ENCODE data around the gene MCL1.
A peak's percentile ranks its signal among the peaks of the same experiment; 100 is the strongest.
"Not testable (repeated sequence)": the region's sequence is repeated elsewhere in the genome, so short reads cannot be mapped to it uniquely, and the experiment has no call there.

Gene MCL1

GRCh38 chr1:150602372-150602771 lies 23.0 kb upstream of the MCL1 start:
- 97 to 100% methylated on average over 6 to 7 of the region's 12 CpGs for WGBS, 2 experiments (ENCODE audit: insufficient coverage in 2 of 2)
- not testable (repeated sequence) for H3K9me3 ChIP-seq (ENCODE audit: control insufficient read depth, low read length); H3K27ac ChIP-seq (ENCODE audit: low read depth, low read length, severe bottlenecking); H3K36me3 ChIP-seq (ENCODE audit: control insufficient read depth, insufficient read depth, low read length); H3K4me3 ChIP-seq (ENCODE audit: extremely low read depth, insufficient read depth, low read length, poor library complexity, severe bottlenecking)
- peaks cover 19% of the 10 kb centered on the region for H3K4me1 ChIP-seq (ENCODE audit: control insufficient read depth, insufficient read depth, low read length, poor library complexity, severe bottlenecking)

- Histone ChIP-seq H3K27ac (ENCODE audit: low read depth, low read length, severe bottlenecking) (no peak overlapping the region), H3K9me3 (ENCODE audit: control insufficient read depth, low read length) (no peaks in the 10 kb centered on the region), H3K4me1 (ENCODE audit: control insufficient read depth, insufficient read depth, low read length, poor library complexity, severe bottlenecking) (peaks cover 19% of the 10 kb centered on the region), H3K36me3 (ENCODE audit: control insufficient read depth, insufficient read depth, low read length) (peaks cover 4% of the 10 kb centered on the region), H3K4me3 (ENCODE audit: extremely low read depth, insufficient read depth, low read length, poor library complexity, severe bottlenecking) (no peak overlapping the region)
Measured at GRCh38 chr1:150601540-150601939, 22.1 kb upstream of the MCL1 start.

GRCh38 chr1:150598346-150598745 lies 18.9 kb upstream of the MCL1 start:
- H3K4me1 ChIP-seq (ENCODE audit: control insufficient read depth, insufficient read depth, low read length, poor library complexity, severe bottlenecking); H3K4me3 ChIP-seq (ENCODE audit: extremely low read depth, insufficient read depth, low read length, poor library complexity, severe bottlenecking); H3K27ac ChIP-seq (ENCODE audit: low read depth, low read length, severe bottlenecking); H3K9me3 ChIP-seq (ENCODE audit: control insufficient read depth, low read length); H3K36me3 ChIP-seq (ENCODE audit: control insufficient read depth, insufficient read depth, low read length): not testable (repeated sequence)
- 100% methylated on average over 2 to 3 of the region's 4 CpGs for WGBS, 2 experiments (ENCODE audit: insufficient coverage in 2 of 2)

- 80 to 100% methylated on average over 1 to 2 of the region's 3 CpGs for WGBS, 2 experiments (ENCODE audit: insufficient coverage in 2 of 2)
- H3K9me3 ChIP-seq (ENCODE audit: control insufficient read depth, low read length), result no peaks in the 10 kb centered on the region
- H3K27ac ChIP-seq (ENCODE audit: low read depth, low read length, severe bottlenecking), result no peak overlapping the region
Measured at GRCh38 chr1:150596976-150597375, 17.6 kb upstream of the MCL1 start.

GRCh38 chr1:150596095-150596892 lies 16.9 kb upstream of the MCL1 start:
- Histone ChIP-seq H3K36me3 (ENCODE audit: control insufficient read depth, insufficient read depth, low read length) (peaks cover 9% of the 10 kb centered on the region), H3K4me1 (ENCODE audit: control insufficient read depth, insufficient read depth, low read length, poor library complexity, severe bottlenecking) (no peaks in the 10 kb centered on the region), H3K9me3 (ENCODE audit: control insufficient read depth, low read length) (no peaks in the 10 kb centered on the region), H3K4me3 (ENCODE audit: extremely low read depth, insufficient read depth, low read length, poor library complexity, severe bottlenecking) (no peak overlapping the region), H3K27ac (ENCODE audit: low read depth, low read length, severe bottlenecking) (no peak overlapping the region)
- WGBS, 2 experiments (ENCODE audit: insufficient coverage in 2 of 2), result 89 to 92% methylated on average over 2 of the region's 7 CpGs

More at GRCh38 chr1:150596976-150597375, 17.6 kb upstream of the MCL1 start:
- H3K36me3 ChIP-seq (ENCODE audit: control insufficient read depth, insufficient read depth, low read length), result peaks cover 9% of the 10 kb centered on the region
- no peak overlapping the region for H3K4me3 ChIP-seq (ENCODE audit: extremely low read depth, insufficient read depth, low read length, poor library complexity, severe bottlenecking)
- no peaks in the 10 kb centered on the region for H3K4me1 ChIP-seq (ENCODE audit: control insufficient read depth, insufficient read depth, low read length, poor library complexity, severe bottlenecking)

GRCh38 chr1:150582371-150582770 lies 3.0 kb upstream of the MCL1 start:
- 92 to 100% methylated on average over 1 to 2 of the region's 2 CpGs for WGBS, 2 experiments (ENCODE audit: insufficient coverage in 2 of 2)
- Histone ChIP-seq H3K4me1 (ENCODE audit: control insufficient read depth, insufficient read depth, low read length, poor library complexity, severe bottlenecking) (peaks cover 3% of the 10 kb centered on the region), H3K27ac (ENCODE audit: low read depth, low read length, severe bottlenecking) (no peak overlapping the region), H3K36me3 (ENCODE audit: control insufficient read depth, insufficient read depth, low read length) (peaks cover 10% of the 10 kb centered on the region), H3K9me3 (ENCODE audit: control insufficient read depth, low read length) (no peaks in the 10 kb centered on the region), H3K4me3 (ENCODE audit: extremely low read depth, insufficient read depth, low read length, poor library complexity, severe bottlenecking) (no peak overlapping the region)

GRCh38 chr1:150581962-150582361 lies 2.6 kb upstream of the MCL1 start:
- H3K9me3 ChIP-seq (ENCODE audit: control insufficient read depth, low read length); H3K4me1 ChIP-seq (ENCODE audit: control insufficient read depth, insufficient read depth, low read length, poor library complexity, severe bottlenecking); H3K4me3 ChIP-seq (ENCODE audit: extremely low read depth, insufficient read depth, low read length, poor library complexity, severe bottlenecking); H3K27ac ChIP-seq (ENCODE audit: low read depth, low read length, severe bottlenecking): not testable (repeated sequence)
- peaks cover 14% of the 10 kb centered on the region for H3K36me3 ChIP-seq (ENCODE audit: control insufficient read depth, insufficient read depth, low read length)
- 92 to 99% methylated on average over 8 to 10 of the region's 14 CpGs for WGBS, 2 experiments (ENCODE audit: insufficient coverage in 2 of 2)

- H3K36me3 ChIP-seq (ENCODE audit: control insufficient read depth, insufficient read depth, low read length), result peaks cover 19% of the 10 kb centered on the region
- not testable (repeated sequence) for H3K4me3 ChIP-seq (ENCODE audit: extremely low read depth, insufficient read depth, low read length, poor library complexity, severe bottlenecking); H3K4me1 ChIP-seq (ENCODE audit: control insufficient read depth, insufficient read depth, low read length, poor library complexity, severe bottlenecking); H3K27ac ChIP-seq (ENCODE audit: low read depth, low read length, severe bottlenecking); H3K9me3 ChIP-seq (ENCODE audit: control insufficient read depth, low read length)
- 93 to 100% methylated on average over 3 to 4 of the region's 7 CpGs for WGBS, 2 experiments (ENCODE audit: insufficient coverage in 2 of 2)
Measured at GRCh38 chr1:150581437-150581836, 2.0 kb upstream of the MCL1 start.

GRCh38 chr1:150580966-150581365 lies 1.6 kb upstream of the MCL1 start:
- not testable (repeated sequence) for H3K27ac ChIP-seq (ENCODE audit: low read depth, low read length, severe bottlenecking); H3K4me3 ChIP-seq (ENCODE audit: extremely low read depth, insufficient read depth, low read length, poor library complexity, severe bottlenecking); H3K4me1 ChIP-seq (ENCODE audit: control insufficient read depth, insufficient read depth, low read length, poor library complexity, severe bottlenecking); H3K9me3 ChIP-seq (ENCODE audit: control insufficient read depth, low read length)
- 97% methylated on average over 3 of the region's 3 CpGs; no CpG with 5 or more reads in 1 of the 2 experiments for WGBS, 2 experiments (ENCODE audit: insufficient coverage in 2 of 2)
- peaks cover 23% of the 10 kb centered on the region for H3K36me3 ChIP-seq (ENCODE audit: control insufficient read depth, insufficient read depth, low read length)

GRCh38 chr1:150579945-150580642 lies 684 bp upstream of the MCL1 start:
- Histone ChIP-seq H3K36me3 (ENCODE audit: control insufficient read depth, insufficient read depth, low read length) (peaks cover 32% of the 10 kb centered on the region), H3K4me1 (ENCODE audit: control insufficient read depth, insufficient read depth, low read length, poor library complexity, severe bottlenecking) (peaks cover 7% of the 10 kb centered on the region), H3K4me3 (ENCODE audit: extremely low read depth, insufficient read depth, low read length, poor library complexity, severe bottlenecking) (peak overlapping the region; percentile 79), H3K27ac (ENCODE audit: low read depth, low read length, severe bottlenecking) (peak overlapping the region; percentile 100), H3K9me3 (ENCODE audit: control insufficient read depth, low read length) (no peaks in the 10 kb centered on the region)
- 84 to 89% methylated on average over 12 to 13 of the region's 15 CpGs for WGBS, 2 experiments (ENCODE audit: insufficient coverage in 2 of 2)

Measured in mesodermal cell (in vitro differentiated cells).